ENCODE measurements around the gene SLC28A1. TPM values are rescaled to one million over a fixed set of nuclear protein-coding genes. Genes with fewer than 3 reads are reported as not detected.

Gene SLC28A1
- total and polyA plus RNA-seq, 9 donors: 0.02 to 0.92 (median 0.18) TPM; not detected in 3

- Histone ChIP-seq H3K9me3 (no peaks in the 10 kb centered on the region), H3K36me3 (no peaks in the 10 kb centered on the region), H3K27ac (no peak overlapping the region), H3K27me3 (no peaks in the 10 kb centered on the region), H3K4me3 (no peak overlapping the region), H3K4me1 (ENCODE audit: insufficient read depth) (no peaks in the 10 kb centered on the region)
- intact Hi-C loops (cut with DNase I): no loop called here
- TF ChIP-seq POLR2A (IDR thresholded peaks at IDR 0.05): no peak
- no peak for TF ChIP-seq EP300 (IDR thresholded peaks at IDR 0.05)
- no peak for TF ChIP-seq CTCF (IDR thresholded peaks at IDR 0.05)
- WGBS, 3 donors: 92 to 93% (median 93%) methylated on average over 5 of the region's 5 CpGs
- no peak for DNase-seq
Observed at GRCh38 chr15:84852212-84852611, 32.2 kb upstream of the SLC28A1 start.

- no peak for DNase-seq
- Histone ChIP-seq H3K4me1 (ENCODE audit: insufficient read depth) (no peaks in the 10 kb centered on the region), H3K4me3 (no peak overlapping the region), H3K27me3 (no peaks in the 10 kb centered on the region), H3K36me3 (no peaks in the 10 kb centered on the region), H3K27ac (no peak overlapping the region), H3K9me3 (no peaks in the 10 kb centered on the region)
- TF ChIP-seq POLR2A (IDR thresholded peaks at IDR 0.05) (no peak), CTCF (IDR thresholded peaks at IDR 0.05) (no peak), EP300 (IDR thresholded peaks at IDR 0.05) (no peak)
- WGBS, 3 donors: 45 to 64% (median 59%) methylated on average over 9 of the region's 9 CpGs
- intact Hi-C loops (cut with DNase I): no loop called here
Observed at GRCh38 chr15:84855136-84855535, 29.3 kb upstream of the SLC28A1 start.

GRCh38 chr15:84855765-84856164, 28.7 kb upstream of the SLC28A1 start:
- Histone ChIP-seq H3K4me1 (ENCODE audit: insufficient read depth) (no peaks in the 10 kb centered on the region), H3K27me3 (no peaks in the 10 kb centered on the region), H3K4me3 (no peak overlapping the region), H3K9me3 (no peaks in the 10 kb centered on the region), H3K27ac (no peak overlapping the region), H3K36me3 (no peaks in the 10 kb centered on the region)
- DNase-seq: no peak
- TF ChIP-seq EP300 (IDR thresholded peaks at IDR 0.05) (no peak), CTCF (IDR thresholded peaks at IDR 0.05) (no peak)
- intact Hi-C loops (cut with DNase I): no loop called here

- WGBS, 3 donors: 93 to 94% (median 94%) methylated on average over 15 to 16 of the region's 16 CpGs
- H3K36me3 ChIP-seq: no peaks in the 10 kb centered on the region
- no peak overlapping the region for H3K4me3 ChIP-seq
- TF ChIP-seq EP300 (IDR thresholded peaks at IDR 0.05) (no peak), CTCF (IDR thresholded peaks at IDR 0.05) (no peak), POLR2A (IDR thresholded peaks at IDR 0.05) (no peak)
- intact Hi-C loops (cut with DNase I): no loop called here
- H3K27me3 ChIP-seq: no peaks in the 10 kb centered on the region
- no peak for DNase-seq
- H3K4me1 ChIP-seq (ENCODE audit: insufficient read depth): no peaks in the 10 kb centered on the region
- H3K9me3 ChIP-seq: no peaks in the 10 kb centered on the region
- no peak overlapping the region for H3K27ac ChIP-seq
Observed at GRCh38 chr15:84856731-84857417, 27.6 kb upstream of the SLC28A1 start.

Measured in ovary (tissue), 9 donors.